IMR-90 (cell line): ENCODE measurements around the gene JPH4. TPM values are rescaled to one million over a fixed set of nuclear protein-coding genes. Genes with fewer than 3 reads are reported as not detected.

Experiments used
- ATAC-seq: fragments of 200-7000 bp; cut with Tn5 transposase; 2 replicates; pipeline ENCODE4 v1.9.1; 2020; ENCODE audit warnings: low read depth, mild to moderate bottlenecking, moderate library complexity
- BruUV-seq: library from RNA; stranded (reverse); fragments of 400-500 nt; replicated peaks from 2 replicates; lab custom pipeline; 2021; lab: Mats Ljungman, UMichigan
- CTCF ChIA-PET: fragments of 300-600 bp; formaldehyde crosslinking; extraction: SDS; loops from one replicate; lab custom pipeline; 2021; ENCODE audit warnings: antibody characterized with exemption; lab: Yijun Ruan, JAX
- POLR2A ChIA-PET: fragments of 300-600 bp; sonication (Branson Sonifier 250); formaldehyde crosslinking; loops from one replicate; lab custom pipeline; 2022; ENCODE audit warnings: antibody characterized with exemption; ENCODE audit not compliant: unreplicated experiment; lab: Charles Lee
- DNase-seq: peaks from one replicate; pipeline ENCODE4 v3.0.0; 2013
- H2AFZ ChIP-seq: replicated peaks from 2 replicates; pipeline ENCODE3; 2013; ENCODE audit warnings: low read length, mild to moderate bottlenecking; ENCODE audit not compliant: poor library complexity
- H2AK5ac ChIP-seq: 2 replicates; pipeline ENCODE4 v1.6.1; 2013; ENCODE audit warnings: low read depth, low read length, inconsistent platforms
- H2AK9ac ChIP-seq: replicated peaks from 2 replicates; pipeline ENCODE3; 2013; ENCODE audit warnings: mild to moderate bottlenecking, low read depth, low read length, moderate library complexity; ENCODE audit not compliant: poor library complexity
- H2BK120ac ChIP-seq: 2 replicates; pipeline ENCODE4 v1.6.1; 2013; ENCODE audit warnings: low read depth, low read length, inconsistent platforms
- H2BK15ac ChIP-seq: 3 replicates; pipeline ENCODE4 v1.6.1; 2013; ENCODE audit warnings: low read depth, low read length, inconsistent platforms
- H2BK20ac ChIP-seq: 2 replicates; pipeline ENCODE4 v1.6.1; 2013; ENCODE audit warnings: low read depth, mild to moderate bottlenecking, inconsistent platforms, low read length, moderate library complexity
- H2BK5ac ChIP-seq: 2 replicates; pipeline ENCODE4 v1.6.1; 2013; ENCODE audit warnings: mild to moderate bottlenecking, low read depth, low read length, inconsistent platforms; ENCODE audit not compliant: poor library complexity, severe bottlenecking
- H3K14ac ChIP-seq: replicated peaks from 2 replicates; pipeline ENCODE4 v1.6.1; 2013; ENCODE audit warnings: low read depth, low read length, inconsistent platforms
- H3K18ac ChIP-seq: 2 replicates; pipeline ENCODE4 v1.6.1; 2013; ENCODE audit warnings: low read depth, low read length, control low read depth
- H3K23ac ChIP-seq: 2 replicates; pipeline ENCODE4 v1.6.1; 2013; ENCODE audit warnings: low read depth, low read length, inconsistent platforms
- H3K27ac ChIP-seq: 2 replicates; pipeline ENCODE4 v1.5.1; 2013; ENCODE audit warnings: mild to moderate bottlenecking, control low read depth, low read length; ENCODE audit not compliant: insufficient read depth
- H3K27me3 ChIP-seq: 2 replicates; pipeline ENCODE4 v1.6.1; 2013; ENCODE audit warnings: low read length; ENCODE audit not compliant: control insufficient read depth, insufficient read depth
- H3K36me3 ChIP-seq: 2 replicates; pipeline ENCODE4 v1.6.1; 2013; ENCODE audit warnings: low read length, mixed read lengths; ENCODE audit not compliant: control insufficient read depth, insufficient read depth
- H3K4ac ChIP-seq: 2 replicates; pipeline ENCODE4 v1.6.1; 2013; ENCODE audit warnings: low read depth, low read length, inconsistent platforms
- H3K4me1 ChIP-seq: 2 replicates; pipeline ENCODE4 v1.6.1; 2013; ENCODE audit warnings: low read length, mixed read lengths; ENCODE audit not compliant: control insufficient read depth, insufficient read depth
- H3K4me2 ChIP-seq: 2 replicates; pipeline ENCODE4 v1.6.1; 2013; ENCODE audit warnings: low read depth, mild to moderate bottlenecking, control low read depth, low read length, moderate library complexity
- H3K4me3 ChIP-seq: 2 replicates; pipeline ENCODE4 v1.5.1; 2013; ENCODE audit warnings: low read depth, mild to moderate bottlenecking, control low read depth, low read length, moderate library complexity; ENCODE audit not compliant: insufficient read depth
- H3K56ac ChIP-seq: 2 replicates; pipeline ENCODE4 v1.6.1; 2013; ENCODE audit warnings: low read length, inconsistent platforms; ENCODE audit not compliant: insufficient read depth; ENCODE audit errors: extremely low read depth
- H3K79me1 ChIP-seq, 2 experiments: 2 replicates each; pipeline ENCODE4 v1.6.1; 2013; ENCODE audit warnings: low read length in 2 of 2, inconsistent platforms in 1 of 2, low read depth in 1 of 2
- H3K9ac ChIP-seq: 2 replicates; pipeline ENCODE4 v1.6.1; 2013; ENCODE audit warnings: low read depth, low read length, control low read depth
- H3K9me1 ChIP-seq: 2 replicates; pipeline ENCODE4 v1.6.1; 2013; ENCODE audit warnings: low read length, inconsistent platforms; ENCODE audit not compliant: insufficient read depth
- H3K9me3 ChIP-seq: 2 replicates; pipeline ENCODE4 v1.6.1; 2013; ENCODE audit warnings: low read length; ENCODE audit not compliant: control insufficient read depth, insufficient read depth
- H4K20me1 ChIP-seq: 2 replicates; pipeline ENCODE4 v1.6.1; 2013; ENCODE audit warnings: low read length, inconsistent platforms; ENCODE audit not compliant: insufficient read depth
- H4K5ac ChIP-seq: 2 replicates; pipeline ENCODE4 v1.6.1; 2013; ENCODE audit warnings: mild to moderate bottlenecking, low read depth, low read length, control low read depth
- H4K8ac ChIP-seq, 2 experiments: 2 replicates each; pipeline ENCODE4 v1.6.1; 2013; ENCODE audit warnings: low read depth in 2 of 2, low read length in 2 of 2, control low read depth in 1 of 2, inconsistent platforms in 1 of 2
- H4K91ac ChIP-seq: 2 replicates; pipeline ENCODE4 v1.6.1; 2013; ENCODE audit warnings: low read depth, low read length, inconsistent platforms; ENCODE audit not compliant: insufficient read depth
- BHLHE40 ChIP-seq: fragments of 150-350 bp; IDR thresholded peaks from 2 replicates; pipeline ENCODE4 v1.6.1; 2016; ENCODE audit warnings: mild to moderate bottlenecking, low read depth, low read length
- MAFK ChIP-seq: IDR thresholded peaks from 2 replicates; pipeline ENCODE4 v1.6.1; 2012; ENCODE audit warnings: low read depth, low read length, improper control_type of control experiment
- RAD21 ChIP-seq: IDR thresholded peaks from 2 replicates; pipeline ENCODE4 v1.6.1; 2012; ENCODE audit warnings: low read length, improper control_type of control experiment
- RFX5 ChIP-seq: IDR thresholded peaks from 2 replicates; pipeline ENCODE4 v1.8.0; 2012; ENCODE audit warnings: low read depth, mild to moderate bottlenecking, low read length, moderate library complexity
- WGBS, 2 experiments: methylation state at CpG; one replicate each; pipeline versions ENCODE4 v1.1.5 to v1.1.7; 2013; ENCODE audit warnings: missing lambda C conversion rate in 2 of 2; ENCODE audit not compliant: insufficient read length in 1 of 2; ENCODE audit errors: extremely low coverage in 2 of 2; 5-methylcytosine and 5-hydroxymethylcytosine counted together
- dilution Hi-C: fragments of 300-500 bp; cut with HindIII; formaldehyde crosslinking; loops from one replicate; pipeline ENCODE4 v1.14.3; 2018; ENCODE audit warnings: low sequenced_read_pairs; ENCODE audit not compliant: unreplicated experiment
- in situ Hi-C: fragments of 300-500 bp; cut with MboI; formaldehyde crosslinking; loops from 3 replicates; pipeline ENCODE4 v1.14.3; 2019; ENCODE audit warnings: low sequenced_read_pairs, inconsistent platforms, mixed read lengths
- intact Hi-C: fragments of 100-400 bp; cut with micrococcal nuclease; formaldehyde crosslinking; loops from 2 replicates; pipeline ENCODE4 v1.10.0; 2022
- polyA plus RNA-seq, 3 experiments: library from polyadenylated mRNA; depleted of rRNA; stranded (reverse); fragments of >200 nt; gene quantifications; 2 replicates each; pipeline ENCODE4 v1.2.3, GENCODE V29; 2012; ENCODE audit warnings: low replicate concordance in 1 of 3
- total RNA-seq: library from RNA; depleted of rRNA; stranded (reverse); fragments of >200 nt; gene quantifications from 2 replicates; pipeline ENCODE4 v1.2.3, GENCODE V29; 2012

Gene JPH4
- total and polyA plus RNA-seq, 2 of the 4 experiments (the other 2 are of a cell fraction), result not detected

GRCh38 chr14:23571701-23572523 lies 6.7 kb downstream of the JPH4 start:
- no peak overlapping the region for H3K4me2 ChIP-seq
- H4K20me1 ChIP-seq, result no peaks in the 10 kb centered on the region; the same call in 1 of the 2 replicates
- ChIA-PET CTCF (no interaction called here), POLR2A (no interaction called here)
- H3K79me1 ChIP-seq, result no peaks in the 10 kb centered on the region; a peak in 1 of 4 replicates
- no TSS peak for BruUV-seq
- no peak overlapping the region for H2AK9ac ChIP-seq
- TF ChIP-seq MAFK (no peak), BHLHE40 (no peak), RFX5 (no peak), RAD21 (no peak)
- no peak overlapping the region for H2BK15ac ChIP-seq
- H3K36me3 ChIP-seq, result no peaks in the 10 kb centered on the region
- H3K27me3 ChIP-seq, result peaks cover 58% of the 10 kb centered on the region
- 48% methylated on average over 7 of the region's 14 CpGs; no CpG with 5 or more reads in 1 of the 2 experiments for WGBS, 2 experiments
- H2BK5ac ChIP-seq, result no peak overlapping the region
- H3K56ac ChIP-seq, result no peak overlapping the region
- no peak for DNase-seq
- no peak overlapping the region for H2AK5ac ChIP-seq
- H4K5ac ChIP-seq, result no peak overlapping the region
- H3K4me3 ChIP-seq, result no peak overlapping the region
- peaks cover 2% of the 10 kb centered on the region; the same call in 1 of the 2 replicates for H3K4me1 ChIP-seq
- no peak overlapping the region for H3K14ac ChIP-seq
- H3K27ac ChIP-seq, result no peak overlapping the region
- H4K91ac ChIP-seq, result no peak overlapping the region
- no peak for ATAC-seq
- H3K18ac ChIP-seq, result no peak overlapping the region
- H3K4ac ChIP-seq, result no peak overlapping the region
- H2BK20ac ChIP-seq, result no peak overlapping the region
- H3K9me3 ChIP-seq, result no peaks in the 10 kb centered on the region; the same call in 1 of the 2 replicates
- H3K9ac ChIP-seq, result no peak overlapping the region
- intact Hi-C loops, result no loop called here
- H4K8ac ChIP-seq, result no peak overlapping the region
- no peak overlapping the region for H2AFZ ChIP-seq
- H3K9me1 ChIP-seq, result peaks cover 5% of the 10 kb centered on the region; the same call in 1 of the 2 replicates
- no peak overlapping the region for H3K23ac ChIP-seq
- H2BK120ac ChIP-seq, result no peak overlapping the region
- in situ Hi-C loops, result no loop called here
- dilution Hi-C loops, result no loop called here
